ENCODE results near the gene RBM12. TPM values are rescaled to one million over a fixed set of nuclear protein-coding genes. Genes with fewer than 3 reads are reported as not detected.

Gene RBM12
- total RNA-seq, 4 donors from 2014 or later, result 24.7 to 33.8 (median 29.3) TPM

GRCh38 chr20:35627121-35627520, 37.6 kb downstream of the RBM12 start:
- 96 to 100% methylated on average over 1 to 8 of the region's 8 CpGs for WGBS, 2 donors (ENCODE audit: low coverage in 1 of 2)
- Histone ChIP-seq H3K4me1 (no peaks in the 10 kb centered on the region), H3K27me3 (no peaks in the 10 kb centered on the region), H3K27ac (no peak overlapping the region), H3K36me3 (peaks cover 0 to 51% (median 17%) of the 10 kb centered on the region in 4 donors), H3K9me3 (no peaks in the 10 kb centered on the region), H3K4me3 (no peak overlapping the region)
- in situ Hi-C loops (cut with MboI; ENCODE audit: low pct_ligation_motif_present in 1 of 4, low pct_unique_long_range_greater_than_20kb in 1 of 4, low sequenced_read_pairs in 3 of 4) (no loop called here), intact Hi-C loops (cut with DNase I; ENCODE audit: low total_unique reads) (no loop called here)
- no peak for TF ChIP-seq EP300 (IDR thresholded peaks at IDR 0.05; ENCODE audit: low read depth)
- TF ChIP-seq POLR2A (IDR thresholded peaks at IDR 0.05), result no peak
- TF ChIP-seq CTCF (IDR thresholded peaks at IDR 0.05), result no peak
- TF ChIP-seq POLR2AphosphoS5 (IDR thresholded peaks at IDR 0.05), result no peak
- DNase-seq, result no peak

- intact Hi-C loops (cut with DNase I; ENCODE audit: low total_unique reads) (no loop called here), in situ Hi-C loops (cut with MboI; ENCODE audit: low pct_ligation_motif_present in 1 of 4, low pct_unique_long_range_greater_than_20kb in 1 of 4, low sequenced_read_pairs in 3 of 4) (no loop called here)
- 93% methylated on average over 13 of the region's 13 CpGs; no CpG with 5 or more reads in 1 of the 2 donors for WGBS, 2 donors (ENCODE audit: low coverage in 1 of 2)
- Histone ChIP-seq H3K27ac (no peak overlapping the region), H3K4me1 (no peaks in the 10 kb centered on the region), H3K36me3 (peaks cover 0 to 48% (median 17%) of the 10 kb centered on the region in 4 donors), H3K27me3 (no peaks in the 10 kb centered on the region), H3K9me3 (no peaks in the 10 kb centered on the region), H3K4me3 (no peak overlapping the region)
- no peak for DNase-seq
- TF ChIP-seq EP300 (IDR thresholded peaks at IDR 0.05; ENCODE audit: low read depth) (no peak), POLR2A (IDR thresholded peaks at IDR 0.05) (no peak), POLR2AphosphoS5 (IDR thresholded peaks at IDR 0.05) (no peak), CTCF (IDR thresholded peaks at IDR 0.05) (no peak)
These were observed 38.2 kb downstream of the RBM12 start for GRCh38 chr20:35626386-35627001.

- peaks cover 0 to 41% (median 17%) of the 10 kb centered on the region in 4 donors for H3K36me3 ChIP-seq
- 89 to 90% methylated on average over 4 to 6 of the region's 6 CpGs for WGBS, 2 donors (ENCODE audit: low coverage in 1 of 2)
- intact Hi-C loops (cut with DNase I; ENCODE audit: low total_unique reads), result no loop called here
These were observed 38.9 kb downstream of the RBM12 start for GRCh38 chr20:35625584-35626385.

More at GRCh38 chr20:35625584-35626385, 38.9 kb downstream of the RBM12 start:
- no peaks in the 10 kb centered on the region for H3K4me1 ChIP-seq
- no peaks in the 10 kb centered on the region for H3K9me3 ChIP-seq
- no peak overlapping the region for H3K27ac ChIP-seq
- no peaks in the 10 kb centered on the region for H3K27me3 ChIP-seq
- no peak for DNase-seq
- no peak for TF ChIP-seq CTCF (IDR thresholded peaks at IDR 0.05)
- no peak for TF ChIP-seq POLR2AphosphoS5 (IDR thresholded peaks at IDR 0.05)
- TF ChIP-seq EP300 (IDR thresholded peaks at IDR 0.05; ENCODE audit: low read depth), result no peak
- no peak for TF ChIP-seq POLR2A (IDR thresholded peaks at IDR 0.05)
- in situ Hi-C loops (cut with MboI; ENCODE audit: low pct_ligation_motif_present in 1 of 4, low pct_unique_long_range_greater_than_20kb in 1 of 4, low sequenced_read_pairs in 3 of 4), result no loop called here
- H3K4me3 ChIP-seq, result no peak overlapping the region

All from transverse colon (tissue), 4 donors.